Measurements from ENCODE around the gene PRAMEF12. TPM values are rescaled to one million over a fixed set of nuclear protein-coding genes. Genes with fewer than 3 reads are reported as not detected.
"Not testable (repeated sequence)": the region's sequence is repeated elsewhere in the genome, so short reads cannot be mapped to it uniquely, and the experiment has no call there.

The PRAMEF12 gene
- total RNA-seq, 1 experiment from 2014 or later: not detected

GRCh38 chr1:12810691-12811408 is 37.3 kb downstream of the PRAMEF12 start:
- ChIA-PET POLR2A (ENCODE audit: unreplicated experiment) (no interaction called here), CTCF (no interaction called here)
- Histone ChIP-seq H3K4me3 (no peak overlapping the region), H3K9me3 (ENCODE audit: insufficient read depth, low read depth) (no peaks in the 10 kb centered on the region), H3K36me3 (ENCODE audit: low read depth) (no peaks in the 10 kb centered on the region), H2AFZ (no peak overlapping the region), H3K79me2 (ENCODE audit: low read depth) (no peaks in the 10 kb centered on the region), H3K4me2 (no peak overlapping the region), H4K20me1 (ENCODE audit: insufficient read depth) (no peaks in the 10 kb centered on the region), H3K4me1 (replicated peaks; ENCODE audit: insufficient read depth) (no peaks in the 10 kb centered on the region), H3K9me2 (ENCODE audit: insufficient read depth) (no peaks in the 10 kb centered on the region), H3K27me3 (ENCODE audit: insufficient read depth, low read depth) (peaks cover 2% of the 10 kb centered on the region; the same call in 1 of the 2 replicates), H3F3A (ENCODE audit: insufficient read depth, low read depth) (no peaks in the 10 kb centered on the region), H3K27ac (no peak overlapping the region)
- BruUV-seq (replicated peaks): no TSS peak
- no peak for DNase-seq
- TF ChIP-seq EZH2 (IDR thresholded peaks at IDR 0.05; ENCODE audit: low read depth) (no peak), CTCF (conservative IDR thresholded peaks at IDR 0.05) (no peak)
- intact Hi-C loops (cut with micrococcal nuclease; ENCODE audit: unreplicated experiment): no loop called here

GRCh38 chr1:12811409-12811784 is 37.9 kb downstream of the PRAMEF12 start:
- CTCF ChIA-PET: no interaction called here

GRCh38 chr1:12819061-12819460 is 45.5 kb downstream of the PRAMEF12 start:
- H3K4me2 ChIP-seq; H3K36me3 ChIP-seq (ENCODE audit: low read depth); DNase-seq; H3F3A ChIP-seq (ENCODE audit: insufficient read depth, low read depth); POLR2A ChIA-PET (ENCODE audit: unreplicated experiment); H3K9me3 ChIP-seq (ENCODE audit: insufficient read depth, low read depth); intact Hi-C loops (cut with micrococcal nuclease; ENCODE audit: unreplicated experiment); H3K4me3 ChIP-seq; H3K27ac ChIP-seq; CTCF ChIA-PET; H3K9me2 ChIP-seq (ENCODE audit: insufficient read depth); BruUV-seq (replicated peaks); H4K20me1 ChIP-seq (ENCODE audit: insufficient read depth); H3K79me2 ChIP-seq (ENCODE audit: low read depth); H3K27me3 ChIP-seq (ENCODE audit: insufficient read depth, low read depth); H3K4me1 ChIP-seq (replicated peaks; ENCODE audit: insufficient read depth); H2AFZ ChIP-seq: not testable (repeated sequence)

More at GRCh38 chr1:12811409-12811784, 37.9 kb downstream of the PRAMEF12 start:
- POLR2A ChIA-PET (ENCODE audit: unreplicated experiment): no interaction called here
- H3K4me2 ChIP-seq: no peak overlapping the region
- no peak overlapping the region for H3K27ac ChIP-seq
- H3K4me3 ChIP-seq: no peak overlapping the region
- no peak overlapping the region for H2AFZ ChIP-seq
- no peaks in the 10 kb centered on the region for H3F3A ChIP-seq (ENCODE audit: insufficient read depth, low read depth)
- no peaks in the 10 kb centered on the region for H3K79me2 ChIP-seq (ENCODE audit: low read depth)
- H3K4me1 ChIP-seq (replicated peaks; ENCODE audit: insufficient read depth): no peaks in the 10 kb centered on the region
- no peaks in the 10 kb centered on the region for H3K9me3 ChIP-seq (ENCODE audit: insufficient read depth, low read depth)
- no TSS peak for BruUV-seq (replicated peaks)
- no peaks in the 10 kb centered on the region for H4K20me1 ChIP-seq (ENCODE audit: insufficient read depth)
- DNase-seq: no peak
- H3K36me3 ChIP-seq (ENCODE audit: low read depth): no peaks in the 10 kb centered on the region
- intact Hi-C loops (cut with micrococcal nuclease; ENCODE audit: unreplicated experiment): no loop called here
- H3K27me3 ChIP-seq (ENCODE audit: insufficient read depth, low read depth): peaks cover 2% of the 10 kb centered on the region; the same call in 1 of the 2 replicates
- TF ChIP-seq CTCF (conservative IDR thresholded peaks at IDR 0.05) (no peak), EZH2 (IDR thresholded peaks at IDR 0.05; ENCODE audit: low read depth) (no peak)
- H3K9me2 ChIP-seq (ENCODE audit: insufficient read depth): no peaks in the 10 kb centered on the region

Other genes starting within 250 kb of the PRAMEF12 start
- gene DHRS3, start 155.5 kb upstream of the PRAMEF12 start, total RNA-seq (2021): 144 and 154 TPM in 2 replicates
- not detected in 2 replicates for gene AADACL4, start 129.7 kb upstream of the PRAMEF12 start, total RNA-seq (2021)
- gene AADACL3, start 57.6 kb upstream of the PRAMEF12 start, total RNA-seq (2021): not detected in 2 replicates
- gene CFAP107, start 27.5 kb upstream of the PRAMEF12 start, total RNA-seq (2021): not detected in 2 replicates
- gene PRAMEF1, start 17.7 kb downstream of the PRAMEF12 start, total RNA-seq (2021): not detected in 2 replicates
- not detected in 2 replicates for gene PRAMEF11, start 57.7 kb downstream of the PRAMEF12 start, total RNA-seq (2021)
- gene HNRNPCL1, start 75.0 kb downstream of the PRAMEF12 start, total RNA-seq (2021): not detected in 2 replicates
- not detected in 2 replicates for gene PRAMEF2, start 83.3 kb downstream of the PRAMEF12 start, total RNA-seq (2021)
- gene PRAMEF4, start 112.5 kb downstream of the PRAMEF12 start, total RNA-seq (2021): not detected in 2 replicates
- not detected in 2 replicates for gene PRAMEF10, start 124.5 kb downstream of the PRAMEF12 start, total RNA-seq (2021)
- not detected in 2 replicates for gene PRAMEF7, start 142.9 kb downstream of the PRAMEF12 start, total RNA-seq (2021)
- gene PRAMEF6, start 173.8 kb downstream of the PRAMEF12 start, total RNA-seq (2021): not detected in 2 replicates

Data from PC-9 (cell line).